Lower leg skin (tissue), 3 donors: ENCODE results near the gene ALDH1B1.

Experiments
- CTCF ChIP-seq, 3 donors: fragments of 450-650 bp; IDR thresholded peaks; one replicate each; pipeline ENCODE4 v1.5.1; 2016; ENCODE audit warnings: antibody characterized with exemption in 3 of 3, mild to moderate bottlenecking in 3 of 3, moderate library complexity in 2 of 3
- POLR2A ChIP-seq, 2 donors: fragments of 450-650 bp; IDR thresholded peaks; one replicate each; pipeline ENCODE4 v1.6.1; 2016 to 2017; ENCODE audit warnings: antibody characterized with exemption in 2 of 2, mild to moderate bottlenecking in 1 of 2, moderate library complexity in 1 of 2

GRCh38 chr9:38347946-38348345 is 44.6 kb upstream of the ALDH1B1 start:
- TF ChIP-seq CTCF (IDR thresholded peaks at IDR 0.05) = no peak
- no peak for TF ChIP-seq POLR2A (IDR thresholded peaks at IDR 0.05)
